ENCODE data around the gene CFAP97D1.

Gene CFAP97D1

GRCh38 chr17:43800736-43801135, 20.5 kb downstream of the CFAP97D1 start:
- Histone ChIP-seq H3K9ac (ENCODE audit: low read depth, low read length, poor library complexity, severe bottlenecking) (no peak overlapping the region), H2AFZ (ENCODE audit: low read length) (no peak overlapping the region), H3K36me3 (ENCODE audit: insufficient read depth, low read length) (no peaks in the 10 kb centered on the region), H3K27me3 (ENCODE audit: insufficient read depth, low read length, poor library complexity, severe bottlenecking) (no peaks in the 10 kb centered on the region), H3K79me2 (ENCODE audit: insufficient read depth, low read length) (no peaks in the 10 kb centered on the region), H3K4me3 (ENCODE audit: low read length, poor library complexity, severe bottlenecking) (no peak overlapping the region), H3K9me2 (replicated peaks; ENCODE audit: low read depth, low read length) (no peaks in the 10 kb centered on the region), H4K20me1 (ENCODE audit: insufficient read depth, low read length, poor library complexity, severe bottlenecking) (no peaks in the 10 kb centered on the region), H3K9me3 (ENCODE audit: insufficient read depth, low read depth, low read length) (no peaks in the 10 kb centered on the region), H3K4me2 (ENCODE audit: low read depth, low read length, poor library complexity, severe bottlenecking) (no peak overlapping the region), H3F3A (ENCODE audit: low read depth) (no peaks in the 10 kb centered on the region), H3K4me1 (ENCODE audit: insufficient read depth, low read length, poor library complexity, severe bottlenecking) (no peaks in the 10 kb centered on the region)
- no peak for TF ChIP-seq CTCF (conservative IDR thresholded peaks at IDR 0.05; ENCODE audit: low read length)
- TF ChIP-seq EZH2phosphoT487 (IDR thresholded peaks at IDR 0.05; ENCODE audit: borderline replicate concordance), result no peak

- Histone ChIP-seq H4K20me1 (ENCODE audit: insufficient read depth, low read length, poor library complexity, severe bottlenecking) (no peaks in the 10 kb centered on the region), H3F3A (ENCODE audit: low read depth) (no peaks in the 10 kb centered on the region), H3K79me2 (ENCODE audit: insufficient read depth, low read length) (no peaks in the 10 kb centered on the region), H3K4me3 (ENCODE audit: low read length, poor library complexity, severe bottlenecking) (no peak overlapping the region), H3K4me1 (ENCODE audit: insufficient read depth, low read length, poor library complexity, severe bottlenecking) (no peaks in the 10 kb centered on the region), H3K9me2 (replicated peaks; ENCODE audit: low read depth, low read length) (no peaks in the 10 kb centered on the region), H2AFZ (ENCODE audit: low read length) (no peak overlapping the region), H3K36me3 (ENCODE audit: insufficient read depth, low read length) (no peaks in the 10 kb centered on the region), H3K4me2 (ENCODE audit: low read depth, low read length, poor library complexity, severe bottlenecking) (no peak overlapping the region), H3K9me3 (ENCODE audit: insufficient read depth, low read depth, low read length) (no peaks in the 10 kb centered on the region), H3K9ac (ENCODE audit: low read depth, low read length, poor library complexity, severe bottlenecking) (no peak overlapping the region), H3K27me3 (ENCODE audit: insufficient read depth, low read length, poor library complexity, severe bottlenecking) (no peaks in the 10 kb centered on the region)
- TF ChIP-seq EZH2phosphoT487 (IDR thresholded peaks at IDR 0.05; ENCODE audit: borderline replicate concordance) (no peak), CTCF (conservative IDR thresholded peaks at IDR 0.05; ENCODE audit: low read length) (no peak)
These were observed 21.6 kb downstream of the CFAP97D1 start for GRCh38 chr17:43801844-43802243.

- Histone ChIP-seq H3K9ac (ENCODE audit: low read depth, low read length, poor library complexity, severe bottlenecking) (no peak overlapping the region), H3K27me3 (ENCODE audit: insufficient read depth, low read length, poor library complexity, severe bottlenecking) (no peaks in the 10 kb centered on the region), H3F3A (ENCODE audit: low read depth) (no peaks in the 10 kb centered on the region), H3K36me3 (ENCODE audit: insufficient read depth, low read length) (no peaks in the 10 kb centered on the region), H3K4me3 (ENCODE audit: low read length, poor library complexity, severe bottlenecking) (no peak overlapping the region), H3K9me3 (ENCODE audit: insufficient read depth, low read depth, low read length) (no peaks in the 10 kb centered on the region), H3K4me1 (ENCODE audit: insufficient read depth, low read length, poor library complexity, severe bottlenecking) (no peaks in the 10 kb centered on the region), H3K4me2 (ENCODE audit: low read depth, low read length, poor library complexity, severe bottlenecking) (no peak overlapping the region), H3K9me2 (replicated peaks; ENCODE audit: low read depth, low read length) (no peaks in the 10 kb centered on the region), H4K20me1 (ENCODE audit: insufficient read depth, low read length, poor library complexity, severe bottlenecking) (no peaks in the 10 kb centered on the region), H2AFZ (ENCODE audit: low read length) (no peak overlapping the region), H3K79me2 (ENCODE audit: insufficient read depth, low read length) (no peaks in the 10 kb centered on the region)
- TF ChIP-seq CTCF (conservative IDR thresholded peaks at IDR 0.05; ENCODE audit: low read length), result no peak
- TF ChIP-seq EZH2phosphoT487 (IDR thresholded peaks at IDR 0.05; ENCODE audit: borderline replicate concordance), result no peak
These were observed 23.5 kb downstream of the CFAP97D1 start for GRCh38 chr17:43803758-43804157.

Measured in Loucy (cell line).